ENCODE data around the gene ARL2. TPM values are rescaled to one million over a fixed set of nuclear protein-coding genes. Genes with fewer than 3 reads are reported as not detected.

The ARL2 gene
- polyA plus RNA-seq, 1 of the 3 experiments (the other 2 are of a cell fraction) = 252 TPM

DNA sequence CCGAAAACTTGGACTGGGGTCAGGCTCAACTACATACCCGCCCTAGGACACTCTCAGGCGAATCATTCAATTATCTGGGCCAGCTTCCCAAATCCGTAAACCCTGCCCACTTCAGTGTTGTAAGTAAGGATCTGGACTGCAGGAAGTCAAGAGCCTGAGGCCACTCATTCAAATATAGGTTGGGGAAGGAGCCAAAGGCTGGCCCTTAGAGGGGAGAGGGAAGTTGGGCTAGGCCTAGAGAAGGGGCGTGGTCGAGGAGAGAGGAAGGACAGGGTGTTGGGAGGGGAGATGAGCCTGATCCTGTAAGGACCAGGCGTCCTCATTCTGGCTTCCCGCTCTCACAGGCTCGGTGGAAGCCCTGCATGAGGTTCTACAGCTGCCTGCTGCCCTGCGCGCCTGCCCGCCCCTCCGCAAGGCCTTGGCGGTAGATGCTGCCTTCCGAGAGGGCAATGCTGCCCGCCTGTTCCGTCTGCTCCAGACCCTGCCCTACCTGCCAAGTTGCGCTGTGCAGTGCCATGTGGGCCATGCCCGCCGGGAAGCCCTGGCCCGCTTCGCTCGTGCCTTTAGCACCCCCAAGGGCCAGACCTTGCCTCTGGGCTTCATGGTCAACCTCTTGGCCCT lies 30.0 kb downstream of the ARL2 start (continued):
- TF ChIP-seq FOSL2 (IDR thresholded peaks at IDR 0.05; ENCODE audit: borderline replicate concordance, low read depth) = no peak

DNA sequence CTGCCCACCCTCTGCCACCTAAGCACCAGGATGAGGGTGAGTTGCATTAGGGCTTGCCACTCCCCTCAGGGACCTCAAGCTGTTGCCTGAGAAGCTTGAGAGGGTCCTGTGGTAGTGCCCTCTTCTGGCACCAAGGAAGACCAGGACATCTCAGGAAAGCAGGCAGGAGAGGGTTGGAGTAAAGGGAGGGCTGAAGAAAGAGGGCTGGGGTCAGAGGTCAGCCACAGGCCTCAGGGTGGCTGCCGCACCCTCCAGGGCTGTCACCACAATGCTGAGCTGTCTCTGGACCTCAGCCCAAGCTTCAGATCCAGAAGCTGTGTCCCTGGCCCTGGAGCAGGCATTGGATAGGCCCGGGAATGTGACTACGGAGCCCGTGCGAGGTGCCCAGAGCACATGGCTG lies 31.1 kb downstream of the ARL2 start:
- Histone ChIP-seq H3K4me3 (ENCODE audit: low read depth in 2 of 2, low read length in 1 of 2) (no peak overlapping the region), H2AFZ (ENCODE audit: low read depth) (no peak overlapping the region), H3K27me3 (ENCODE audit: insufficient read depth) (no peaks in the 10 kb centered on the region), H3K9me2 (no peaks in the 10 kb centered on the region), H3K27ac (ENCODE audit: low read depth in 2 of 2, low read length in 1 of 2) (no peak overlapping the region), H3F3A (replicated peaks; ENCODE audit: insufficient read depth) (peaks cover 6% of the 10 kb centered on the region), H3K4me2 (no peak overlapping the region), H3K9me3 (no peaks in the 10 kb centered on the region), H3K9ac (no peak overlapping the region), H3K79me2 (ENCODE audit: insufficient read depth) (peaks cover 30% of the 10 kb centered on the region), H3K36me3 (replicated peaks in 1 of 2; ENCODE audit: control insufficient read depth in 1 of 2, insufficient read depth in 2 of 2, low read length in 1 of 2) (peaks cover 8 to 13% of the 10 kb centered on the region in 2 experiments), H3K4me1 (ENCODE audit: control insufficient read depth in 1 of 2, insufficient read depth in 2 of 2, low read depth in 1 of 2, low read length in 1 of 2) (peaks cover 5 to 7% of the 10 kb centered on the region in 2 experiments; a peak in 2 of 4 replicates), H4K20me1 (ENCODE audit: insufficient read depth) (no peaks in the 10 kb centered on the region)
- POLR2A ChIA-PET = no interaction called here
- CTCF ChIA-PET = interaction anchor here (0.8 to 2.5 kb wide), 2 partner anchors 31 to 151 kb away, joined by 3 to 10 read pairs; partner anchors contain the start of gene ARL2
- TF ChIP-seq, protein P1, sequence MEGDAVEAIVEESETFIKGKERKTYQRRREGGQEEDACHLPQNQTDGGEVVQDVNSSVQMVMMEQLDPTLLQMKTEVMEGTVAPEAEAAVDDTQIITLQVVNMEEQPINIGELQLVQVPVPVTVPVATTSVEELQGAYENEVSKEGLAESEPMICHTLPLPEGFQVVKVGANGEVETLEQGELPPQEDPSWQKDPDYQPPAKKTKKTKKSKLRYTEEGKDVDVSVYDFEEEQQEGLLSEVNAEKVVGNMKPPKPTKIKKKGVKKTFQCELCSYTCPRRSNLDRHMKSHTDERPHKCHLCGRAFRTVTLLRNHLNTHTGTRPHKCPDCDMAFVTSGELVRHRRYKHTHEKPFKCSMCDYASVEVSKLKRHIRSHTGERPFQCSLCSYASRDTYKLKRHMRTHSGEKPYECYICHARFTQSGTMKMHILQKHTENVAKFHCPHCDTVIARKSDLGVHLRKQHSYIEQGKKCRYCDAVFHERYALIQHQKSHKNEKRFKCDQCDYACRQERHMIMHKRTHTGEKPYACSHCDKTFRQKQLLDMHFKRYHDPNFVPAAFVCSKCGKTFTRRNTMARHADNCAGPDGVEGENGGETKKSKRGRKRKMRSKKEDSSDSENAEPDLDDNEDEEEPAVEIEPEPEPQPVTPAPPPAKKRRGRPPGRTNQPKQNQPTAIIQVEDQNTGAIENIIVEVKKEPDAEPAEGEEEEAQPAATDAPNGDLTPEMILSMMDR (IDR thresholded peaks at IDR 0.05) = no peak
- TF ChIP-seq RXRA (IDR thresholded peaks at IDR 0.05; ENCODE audit: borderline replicate concordance, low read depth) (no peak), FOXM1 (IDR thresholded peaks at IDR 0.05; ENCODE audit: low read depth) (no peak), JUND (IDR thresholded peaks at IDR 0.05) (no peak), TAF1 (IDR thresholded peaks at IDR 0.05; ENCODE audit: borderline replicate concordance, low read depth, low read length) (no peak), NFIC (IDR thresholded peaks at IDR 0.05; ENCODE audit: borderline replicate concordance) (no peak), RFX5 (IDR thresholded peaks at IDR 0.05; ENCODE audit: low read length) (no peak), SIN3A (IDR thresholded peaks at IDR 0.05; ENCODE audit: borderline replicate concordance, low read depth, low read length) (no peak), EZH2phosphoT487 (IDR thresholded peaks at IDR 0.05; ENCODE audit: borderline replicate concordance, low read depth) (no peak), MEF2A (IDR thresholded peaks at IDR 0.05; ENCODE audit: borderline replicate concordance, low read depth) (no peak), ELF1 (IDR thresholded peaks at IDR 0.05) (no peak), GABPA (IDR thresholded peaks at IDR 0.05; ENCODE audit: low read depth) (no peak)
- TF ChIP-seq, protein P2, sequence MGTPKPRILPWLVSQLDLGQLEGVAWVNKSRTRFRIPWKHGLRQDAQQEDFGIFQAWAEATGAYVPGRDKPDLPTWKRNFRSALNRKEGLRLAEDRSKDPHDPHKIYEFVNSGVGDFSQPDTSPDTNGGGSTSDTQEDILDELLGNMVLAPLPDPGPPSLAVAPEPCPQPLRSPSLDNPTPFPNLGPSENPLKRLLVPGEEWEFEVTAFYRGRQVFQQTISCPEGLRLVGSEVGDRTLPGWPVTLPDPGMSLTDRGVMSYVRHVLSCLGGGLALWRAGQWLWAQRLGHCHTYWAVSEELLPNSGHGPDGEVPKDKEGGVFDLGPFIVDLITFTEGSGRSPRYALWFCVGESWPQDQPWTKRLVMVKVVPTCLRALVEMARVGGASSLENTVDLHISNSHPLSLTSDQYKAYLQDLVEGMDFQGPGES (IDR thresholded peaks at IDR 0.05; ENCODE audit: low read depth, low read length) = no peak
- TF ChIP-seq, protein P3, sequence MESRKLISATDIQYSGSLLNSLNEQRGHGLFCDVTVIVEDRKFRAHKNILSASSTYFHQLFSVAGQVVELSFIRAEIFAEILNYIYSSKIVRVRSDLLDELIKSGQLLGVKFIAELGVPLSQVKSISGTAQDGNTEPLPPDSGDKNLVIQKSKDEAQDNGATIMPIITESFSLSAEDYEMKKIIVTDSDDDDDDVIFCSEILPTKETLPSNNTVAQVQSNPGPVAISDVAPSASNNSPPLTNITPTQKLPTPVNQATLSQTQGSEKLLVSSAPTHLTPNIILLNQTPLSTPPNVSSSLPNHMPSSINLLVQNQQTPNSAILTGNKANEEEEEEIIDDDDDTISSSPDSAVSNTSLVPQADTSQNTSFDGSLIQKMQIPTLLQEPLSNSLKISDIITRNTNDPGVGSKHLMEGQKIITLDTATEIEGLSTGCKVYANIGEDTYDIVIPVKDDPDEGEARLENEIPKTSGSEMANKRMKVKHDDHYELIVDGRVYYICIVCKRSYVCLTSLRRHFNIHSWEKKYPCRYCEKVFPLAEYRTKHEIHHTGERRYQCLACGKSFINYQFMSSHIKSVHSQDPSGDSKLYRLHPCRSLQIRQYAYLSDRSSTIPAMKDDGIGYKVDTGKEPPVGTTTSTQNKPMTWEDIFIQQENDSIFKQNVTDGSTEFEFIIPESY (IDR thresholded peaks at IDR 0.05; ENCODE audit: borderline replicate concordance, low read depth) = no peak
- TF ChIP-seq, protein P4, sequence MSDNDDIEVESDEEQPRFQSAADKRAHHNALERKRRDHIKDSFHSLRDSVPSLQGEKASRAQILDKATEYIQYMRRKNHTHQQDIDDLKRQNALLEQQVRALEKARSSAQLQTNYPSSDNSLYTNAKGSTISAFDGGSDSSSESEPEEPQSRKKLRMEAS (IDR thresholded peaks at IDR 0.05; ENCODE audit: low read depth) = no peak
- TF ChIP-seq, protein P5, sequence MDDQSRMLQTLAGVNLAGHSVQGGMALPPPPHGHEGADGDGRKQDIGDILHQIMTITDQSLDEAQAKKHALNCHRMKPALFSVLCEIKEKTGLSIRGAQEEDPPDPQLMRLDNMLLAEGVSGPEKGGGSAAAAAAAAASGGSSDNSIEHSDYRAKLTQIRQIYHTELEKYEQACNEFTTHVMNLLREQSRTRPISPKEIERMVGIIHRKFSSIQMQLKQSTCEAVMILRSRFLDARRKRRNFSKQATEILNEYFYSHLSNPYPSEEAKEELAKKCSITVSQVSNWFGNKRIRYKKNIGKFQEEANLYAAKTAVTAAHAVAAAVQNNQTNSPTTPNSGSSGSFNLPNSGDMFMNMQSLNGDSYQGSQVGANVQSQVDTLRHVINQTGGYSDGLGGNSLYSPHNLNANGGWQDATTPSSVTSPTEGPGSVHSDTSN (IDR thresholded peaks at IDR 0.05) = no peak
- 100% methylated on average over 1 of the region's 5 CpGs for WGBS (ENCODE audit: low lambda C conversion rate)
- DNase-seq = no peak
